Testis (tissue), 2 donors: Measurements from ENCODE around the gene IQCF6.

Experiments used
- POLR2A ChIP-seq: fragments of 450-650 bp; IDR thresholded peaks from one replicate; pipeline ENCODE4 v1.6.1; 2017; ENCODE audit warnings: antibody characterized with exemption, mild to moderate bottlenecking, moderate library complexity
- TF ChIP-seq, protein P1 (sequence below), 3 experiments: fragments of 450-650 bp in 2 of 3; fragments of 200-600 bp in 1 of 3; sonication (generic) in 1 of 3; IDR thresholded peaks; one replicate each; pipeline ENCODE4 v1.5.1; 2016 to 2019; ENCODE audit warnings: antibody characterized with exemption in 3 of 3, mild to moderate bottlenecking in 2 of 3, moderate library complexity in 1 of 3

DNA sequence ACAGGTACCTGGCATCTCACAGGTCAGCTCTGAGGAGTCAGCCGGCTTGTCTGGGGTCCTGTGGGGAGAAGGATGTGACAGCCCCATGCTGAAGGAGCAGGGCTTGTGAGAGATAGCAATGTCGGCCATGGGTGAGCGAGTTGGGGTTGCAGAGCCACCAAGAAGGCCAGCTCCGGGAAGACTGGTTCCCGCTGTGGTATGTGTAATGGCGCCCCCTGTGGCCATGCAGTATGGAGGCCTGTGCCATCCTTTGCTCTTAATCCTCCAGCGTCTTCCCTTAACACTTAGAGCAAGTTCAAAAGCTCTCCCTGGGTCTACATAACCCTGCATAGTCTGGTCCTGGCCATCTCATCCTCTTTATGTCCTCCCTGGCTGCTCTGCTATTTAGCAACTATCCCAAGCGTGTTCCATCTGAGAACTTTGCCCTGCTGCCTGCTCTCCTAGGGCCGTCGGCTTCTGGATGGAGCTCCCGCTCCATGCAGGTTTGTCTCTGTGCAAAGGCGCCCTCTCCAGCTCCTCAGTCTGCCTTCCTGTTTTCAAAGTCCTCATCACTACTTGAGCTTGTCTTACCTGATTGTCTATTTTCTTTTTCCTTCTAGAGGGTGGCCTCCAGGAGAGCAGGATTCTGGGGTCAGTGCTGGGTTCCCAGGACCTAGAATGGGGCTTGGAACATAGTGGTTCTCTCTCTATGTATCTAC, 40.8 kb upstream of the IQCF6 start:
- TF ChIP-seq, protein P1, sequence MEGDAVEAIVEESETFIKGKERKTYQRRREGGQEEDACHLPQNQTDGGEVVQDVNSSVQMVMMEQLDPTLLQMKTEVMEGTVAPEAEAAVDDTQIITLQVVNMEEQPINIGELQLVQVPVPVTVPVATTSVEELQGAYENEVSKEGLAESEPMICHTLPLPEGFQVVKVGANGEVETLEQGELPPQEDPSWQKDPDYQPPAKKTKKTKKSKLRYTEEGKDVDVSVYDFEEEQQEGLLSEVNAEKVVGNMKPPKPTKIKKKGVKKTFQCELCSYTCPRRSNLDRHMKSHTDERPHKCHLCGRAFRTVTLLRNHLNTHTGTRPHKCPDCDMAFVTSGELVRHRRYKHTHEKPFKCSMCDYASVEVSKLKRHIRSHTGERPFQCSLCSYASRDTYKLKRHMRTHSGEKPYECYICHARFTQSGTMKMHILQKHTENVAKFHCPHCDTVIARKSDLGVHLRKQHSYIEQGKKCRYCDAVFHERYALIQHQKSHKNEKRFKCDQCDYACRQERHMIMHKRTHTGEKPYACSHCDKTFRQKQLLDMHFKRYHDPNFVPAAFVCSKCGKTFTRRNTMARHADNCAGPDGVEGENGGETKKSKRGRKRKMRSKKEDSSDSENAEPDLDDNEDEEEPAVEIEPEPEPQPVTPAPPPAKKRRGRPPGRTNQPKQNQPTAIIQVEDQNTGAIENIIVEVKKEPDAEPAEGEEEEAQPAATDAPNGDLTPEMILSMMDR (IDR thresholded peaks at IDR 0.05) = peak in 1 of 3 experiments; percentile 30
- no peak for TF ChIP-seq POLR2A
